Left lung (tissue), 10 donors: ENCODE data around the gene BAIAP3. TPM values are rescaled to one million over a fixed set of nuclear protein-coding genes. Genes with fewer than 3 reads are reported as not detected.

Experiments
- ATAC-seq: fragments of 200-7000 bp; cut with Tn5 transposase; one replicate; pipeline ENCODE4 v1.9.1; 2020; ENCODE audit warnings: moderate library complexity
- DNase-seq, 4 donors: peaks; one replicate each; pipeline ENCODE4 v3.0.0-alpha.2; 2013 to 2020
- H3K27ac ChIP-seq, 2 donors: fragments of 200-600 bp; sonication (generic) in 1 of 2; one replicate each; pipeline versions ENCODE4 v1.5.0 to v1.8.0; 2020 to 2021
- H3K27me3 ChIP-seq, 2 donors: fragments of 200-600 bp; sonication (generic) in 1 of 2; one replicate each; pipeline versions ENCODE4 v1.5.0 to v1.8.0; 2020 to 2021
- H3K36me3 ChIP-seq, 2 donors: fragments of 200-600 bp; sonication (generic) in 1 of 2; one replicate each; pipeline versions ENCODE4 v1.5.0 to v1.8.0; 2020 to 2021
- H3K4me1 ChIP-seq, 2 donors: fragments of 200-600 bp; one replicate each; pipeline ENCODE4 v1.8.0; 2021
- H3K4me3 ChIP-seq, 2 donors: fragments of 200-600 bp; sonication (generic) in 1 of 2; one replicate each; pipeline versions ENCODE4 v1.5.0 to v1.8.0; 2020 to 2021; ENCODE audit warnings: mild to moderate bottlenecking in 1 of 2
- H3K9me3 ChIP-seq, 2 donors: fragments of 200-600 bp; sonication (generic) in 1 of 2; one replicate each; pipeline versions ENCODE4 v1.5.0 to v1.8.0; 2020 to 2021
- intact Hi-C, 2 donors: fragments of 100-400 bp; cut with DNase I; formaldehyde crosslinking; loops; one replicate each; pipeline versions ENCODE4 v1.11.2 to v1.14.2; 2022
- polyA plus RNA-seq, 6 donors: library from polyadenylated mRNA; unstranded; fragments of 120-200 nt; gene quantifications; one replicate each; pipeline ENCODE4 v1.2.1, GENCODE V29; 2013; ENCODE audit not compliant: insufficient read length in 6 of 6
- total RNA-seq, 2 donors: library from RNA; stranded (reverse); fragmentation: NEBNext Ultra II Directional; extraction: Animal tissue kit (Norgen Biotek cat#: 25700); gene quantifications; one replicate each; pipeline ENCODE4 v1.2.1, GENCODE V29; 2021
- TF ChIP-seq, protein P1 (sequence below), 2 donors: fragments of 200-600 bp; sonication (generic) in 1 of 2; IDR thresholded peaks; one replicate each; pipeline versions ENCODE4 v1.5.0 to v1.8.0; 2021; ENCODE audit warnings: antibody characterized with exemption in 2 of 2
- donor health status: DM: no; HTN: yes; CAD: no.
- donor health status: DM: no; HTN: no; CAD: no.

BAIAP3 gene
- total and polyA plus RNA-seq, 8 donors = 1.4 to 8.3 (median 4.2) TPM

DNA sequence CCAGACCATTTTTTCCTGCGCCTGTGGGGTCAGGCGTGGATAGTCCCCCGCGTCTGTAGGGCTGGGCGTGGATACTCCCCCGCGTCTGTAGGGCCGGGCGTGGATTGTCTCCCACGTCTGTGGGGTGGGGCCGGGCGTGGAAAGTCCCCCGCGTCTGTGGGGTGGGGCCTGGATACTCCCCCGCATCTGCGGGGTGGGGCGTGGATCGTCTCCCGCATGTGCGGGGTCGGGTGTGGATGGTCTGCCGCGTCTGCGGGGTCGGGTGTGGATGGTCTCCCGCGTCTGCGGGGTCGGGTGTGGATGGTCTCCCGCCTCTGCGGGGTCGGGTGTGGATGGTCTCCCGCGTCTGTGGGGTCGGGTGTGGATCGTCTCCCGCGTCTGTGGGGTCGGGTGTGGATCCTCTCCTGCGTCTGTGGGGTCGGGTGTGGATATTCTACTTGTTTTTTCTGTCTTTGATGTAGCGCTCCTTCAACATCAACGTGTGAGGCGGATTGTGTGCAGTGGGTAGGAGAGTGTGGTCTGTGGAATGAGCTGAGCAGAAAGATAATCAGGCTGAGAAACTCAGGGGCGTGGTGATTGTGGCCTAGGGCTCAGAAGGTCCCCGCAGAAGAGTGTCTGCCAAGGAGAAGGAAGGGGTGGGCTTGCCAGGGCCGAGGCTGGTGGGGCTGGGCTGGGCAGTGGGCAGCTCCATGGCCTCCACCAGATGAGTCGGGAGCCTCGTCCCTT, 21.5 kb downstream of the BAIAP3 start:
- no peak overlapping the region for H3K4me3 ChIP-seq
- H3K36me3 ChIP-seq = peaks cover 0 to 11% of the 10 kb centered on the region in 2 donors
- DNase-seq (no peak), ATAC-seq (no peak)
- TF ChIP-seq, protein P1, sequence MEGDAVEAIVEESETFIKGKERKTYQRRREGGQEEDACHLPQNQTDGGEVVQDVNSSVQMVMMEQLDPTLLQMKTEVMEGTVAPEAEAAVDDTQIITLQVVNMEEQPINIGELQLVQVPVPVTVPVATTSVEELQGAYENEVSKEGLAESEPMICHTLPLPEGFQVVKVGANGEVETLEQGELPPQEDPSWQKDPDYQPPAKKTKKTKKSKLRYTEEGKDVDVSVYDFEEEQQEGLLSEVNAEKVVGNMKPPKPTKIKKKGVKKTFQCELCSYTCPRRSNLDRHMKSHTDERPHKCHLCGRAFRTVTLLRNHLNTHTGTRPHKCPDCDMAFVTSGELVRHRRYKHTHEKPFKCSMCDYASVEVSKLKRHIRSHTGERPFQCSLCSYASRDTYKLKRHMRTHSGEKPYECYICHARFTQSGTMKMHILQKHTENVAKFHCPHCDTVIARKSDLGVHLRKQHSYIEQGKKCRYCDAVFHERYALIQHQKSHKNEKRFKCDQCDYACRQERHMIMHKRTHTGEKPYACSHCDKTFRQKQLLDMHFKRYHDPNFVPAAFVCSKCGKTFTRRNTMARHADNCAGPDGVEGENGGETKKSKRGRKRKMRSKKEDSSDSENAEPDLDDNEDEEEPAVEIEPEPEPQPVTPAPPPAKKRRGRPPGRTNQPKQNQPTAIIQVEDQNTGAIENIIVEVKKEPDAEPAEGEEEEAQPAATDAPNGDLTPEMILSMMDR (IDR thresholded peaks at IDR 0.05) = no peak
- peaks cover 8 to 38% of the 10 kb centered on the region in 2 donors for H3K4me1 ChIP-seq
- H3K27ac ChIP-seq = no peak overlapping the region
- H3K27me3 ChIP-seq = no peaks in the 10 kb centered on the region
- H3K9me3 ChIP-seq = no peaks in the 10 kb centered on the region
- intact Hi-C loops = no loop called here

DNA sequence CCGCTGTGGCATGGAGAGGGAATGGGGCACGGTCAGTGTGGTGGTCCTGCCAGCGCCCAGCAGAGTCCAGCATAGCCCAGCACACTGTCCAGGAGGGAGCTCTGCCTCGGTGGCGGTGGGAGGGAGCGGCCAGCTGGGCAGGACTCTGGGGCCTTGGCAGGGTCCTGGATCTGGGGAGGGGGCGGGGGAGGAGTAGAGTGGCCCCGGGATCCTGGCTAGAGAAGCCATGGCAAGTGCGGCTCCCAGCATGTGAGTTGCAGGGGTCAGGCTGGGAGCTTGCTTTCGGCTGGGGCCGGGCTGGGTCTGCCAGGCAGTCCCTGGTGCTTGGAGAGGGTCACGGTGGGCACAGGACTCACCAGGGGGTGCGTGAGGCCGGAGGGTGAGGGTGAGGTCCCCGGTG, 22.1 kb downstream of the BAIAP3 start:
- Histone ChIP-seq H3K4me1 (peaks cover 8 to 32% of the 10 kb centered on the region in 2 donors), H3K4me3 (no peak overlapping the region), H3K36me3 (peaks cover 0 to 11% of the 10 kb centered on the region in 2 donors), H3K27me3 (no peaks in the 10 kb centered on the region), H3K27ac (no peak overlapping the region), H3K9me3 (no peaks in the 10 kb centered on the region)
- ATAC-seq = no peak
- TF ChIP-seq, protein P1 (IDR thresholded peaks at IDR 0.05) = no peak
- intact Hi-C loops = no loop called here
- DNase-seq = no peak

DNA sequence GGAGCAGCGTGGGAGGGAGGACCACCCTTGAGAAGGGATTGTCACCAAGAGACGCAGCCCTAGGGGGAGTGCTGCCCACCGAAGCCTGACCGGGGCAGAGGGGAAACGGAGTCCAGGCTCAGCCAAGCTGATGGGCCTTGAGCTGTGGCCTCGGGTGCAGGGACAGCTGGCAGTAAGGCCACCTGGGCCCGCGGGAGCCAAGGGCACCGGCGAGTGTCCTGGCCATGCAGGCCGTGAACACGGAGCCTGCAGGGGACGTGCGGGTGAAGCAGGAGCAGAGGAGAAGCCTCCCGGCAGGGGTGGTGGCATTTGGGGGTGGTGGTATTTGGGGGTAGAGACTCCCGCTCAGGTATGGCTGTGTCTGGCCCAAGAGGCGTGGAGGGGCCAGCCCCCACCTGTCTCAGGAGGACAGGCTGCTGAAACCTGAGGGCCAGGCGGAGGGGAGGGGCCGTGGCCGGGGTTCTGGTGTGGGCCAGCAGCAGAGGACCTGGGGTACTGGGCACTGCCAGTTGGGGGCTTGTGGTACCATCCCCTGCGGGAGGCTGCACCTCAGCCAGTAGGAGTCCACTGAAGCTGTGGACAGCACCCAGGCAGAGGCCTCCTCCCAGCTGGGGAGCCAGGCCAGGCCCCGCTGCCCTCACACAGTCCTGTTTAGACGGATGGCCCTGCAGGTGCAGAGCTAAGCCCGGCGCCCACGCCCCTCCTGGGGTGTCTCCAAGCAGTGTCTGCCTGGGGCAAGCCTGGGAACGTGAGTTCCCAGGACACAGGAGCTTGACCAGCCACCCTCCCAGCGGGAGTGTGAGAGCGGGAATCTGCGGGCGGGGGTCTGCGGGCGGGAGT, 22.8 kb downstream of the BAIAP3 start:
- no peak for ATAC-seq
- Histone ChIP-seq H3K9me3 (no peaks in the 10 kb centered on the region), H3K4me3 (no peak overlapping the region), H3K4me1 (peaks cover 5 to 25% of the 10 kb centered on the region in 2 donors), H3K27me3 (no peaks in the 10 kb centered on the region), H3K36me3 (peaks cover 0 to 17% of the 10 kb centered on the region in 2 donors), H3K27ac (no peak overlapping the region)
- TF ChIP-seq, protein P1 (IDR thresholded peaks at IDR 0.05) = no peak
- intact Hi-C loops = no loop called here
- no peak for DNase-seq

DNA sequence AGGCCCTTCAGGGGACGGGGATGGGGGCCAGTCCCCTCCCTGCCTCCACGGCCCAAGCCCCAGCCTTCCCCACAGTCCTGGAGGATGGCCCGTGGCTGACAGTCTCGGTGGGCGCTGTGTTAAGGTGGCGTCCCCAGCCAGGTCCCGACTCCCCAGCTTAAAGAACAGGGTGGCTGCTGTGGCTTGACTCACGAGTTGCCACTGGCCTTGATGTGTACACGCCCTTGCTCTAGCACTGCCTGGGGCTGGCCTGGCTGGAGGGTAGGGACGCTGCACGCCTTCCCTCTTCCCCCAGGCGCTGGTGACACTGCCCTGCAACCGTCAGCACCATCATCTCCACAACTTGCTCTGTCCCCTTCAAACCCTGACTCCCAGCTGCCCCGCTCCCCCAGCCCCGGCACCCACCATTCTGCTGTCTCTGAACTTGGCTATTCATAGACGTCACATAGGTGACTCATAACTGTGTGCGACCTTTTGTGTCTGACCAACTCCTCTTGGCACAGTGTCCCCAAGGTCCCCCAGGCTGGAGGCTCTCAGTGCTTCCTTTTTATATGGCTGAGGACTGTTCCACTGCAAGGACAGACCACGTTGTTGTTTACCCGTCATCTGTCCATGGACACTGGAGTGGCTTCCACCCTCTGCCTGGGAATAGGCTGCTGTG, 24.6 kb downstream of the BAIAP3 start:
- no peak for ATAC-seq
- H3K4me1 ChIP-seq = peaks cover 5 to 16% of the 10 kb centered on the region in 2 donors
- no peaks in the 10 kb centered on the region for H3K27me3 ChIP-seq
- no peak overlapping the region for H3K27ac ChIP-seq
- H3K4me3 ChIP-seq = no peak overlapping the region
- TF ChIP-seq, protein P1 (IDR thresholded peaks at IDR 0.05) = no peak
- no peaks in the 10 kb centered on the region for H3K9me3 ChIP-seq
- peak in 1 of 4 donors; percentile 62 for DNase-seq
- peaks cover 0 to 34% of the 10 kb centered on the region in 2 donors for H3K36me3 ChIP-seq
- intact Hi-C loops = no loop called here
